GM12801 (cell line): ENCODE results near the gene USP49.

Experiments
- CTCF ChIP-seq: IDR thresholded peaks from one replicate; pipeline ENCODE4 v1.5.1; 2011; ENCODE audit warnings: control low read depth; ENCODE audit not compliant: insufficient read length; ENCODE audit errors: extremely low read depth

Gene USP49

GRCh38 chr6:41815587-41815986 is 79.6 kb downstream of the USP49 start:
- TF ChIP-seq CTCF: no peak

GRCh38 chr6:41814629-41815028 is 80.5 kb downstream of the USP49 start:
- TF ChIP-seq CTCF: no peak

- no peak for TF ChIP-seq CTCF
Observed at GRCh38 chr6:41813956-41814355, 81.2 kb downstream of the USP49 start.

- TF ChIP-seq CTCF: no peak
Observed at GRCh38 chr6:41813469-41813868, 81.7 kb downstream of the USP49 start.

GRCh38 chr6:41811095-41811494 is 84.1 kb downstream of the USP49 start:
- no peak for TF ChIP-seq CTCF

GRCh38 chr6:41805830-41806774 is 89.1 kb downstream of the USP49 start:
- TF ChIP-seq CTCF: no peak

- TF ChIP-seq CTCF: no peak
Observed at GRCh38 chr6:41801380-41801779, 93.8 kb downstream of the USP49 start.
